Measurements from ENCODE around the gene CFAP91. TPM values are rescaled to one million over a fixed set of nuclear protein-coding genes. Genes with fewer than 3 reads are reported as not detected.
A peak's percentile ranks its signal among the peaks of the same experiment; 100 is the strongest.

Gene CFAP91
- total and polyA plus RNA-seq, 12 donors: 0.19 to 1.6 (median 0.49) TPM

GRCh38 chr3:119665954-119666559, 36.8 kb upstream of the CFAP91 start:
- WGBS, 2 donors: 63 to 73% methylated on average over 6 of the region's 6 CpGs
- H3K4me1 ChIP-seq: peaks cover 2 to 60% (median 41%) of the 10 kb centered on the region in 9 donors
- H3K27me3 ChIP-seq: no peaks in the 10 kb centered on the region
- peak in 7 of 8 donors; percentile 27 to 72 (median 55) for ATAC-seq
- no peak for DNase-seq
- H3K36me3 ChIP-seq: peaks cover 0 to 45% (median 4%) of the 10 kb centered on the region in 9 donors
- H3K9me3 ChIP-seq: no peaks in the 10 kb centered on the region
- TF ChIP-seq CTCF (IDR thresholded peaks at IDR 0.05): no peak
- peak overlapping the region in 8 of 10 donors; percentile 19 to 49 (median 36) for H3K4me3 ChIP-seq
- H3K27ac ChIP-seq: peak overlapping the region; percentile 72 to 98 (median 92)
- intact Hi-C loops (cut with DNase I): no loop called here

- no peak for TF ChIP-seq CTCF (IDR thresholded peaks at IDR 0.05)
- H3K4me1 ChIP-seq: peaks cover 3 to 57% (median 35%) of the 10 kb centered on the region in 9 donors
- H3K36me3 ChIP-seq: peaks cover 0 to 85% (median 17%) of the 10 kb centered on the region in 9 donors
- ATAC-seq (peak in 1 of 8 donors; percentile 8), DNase-seq (no peak)
- no peaks in the 10 kb centered on the region for H3K27me3 ChIP-seq
- intact Hi-C loops (cut with DNase I): loop anchor here in 7 of 10 donors (5.0 to 10.0 kb wide), 7 partner anchors 33 to 395 kb away; partner anchors contain the start of genes PLA1A (in 2 of the 7) and TIMMDC1 (in 1 of the 7)
- H3K4me3 ChIP-seq: no peak overlapping the region
- 87 to 88% methylated on average over 5 of the region's 5 CpGs for WGBS, 2 donors
- H3K9me3 ChIP-seq: no peaks in the 10 kb centered on the region
- H3K27ac ChIP-seq: peak overlapping the region in 9 of 10 donors; percentile 33 to 98 (median 58)
These were observed 32.8 kb upstream of the CFAP91 start for GRCh38 chr3:119669906-119670570.

GRCh38 chr3:119672776-119673175, 30.0 kb upstream of the CFAP91 start:
- peaks cover 0 to 76% (median 17%) of the 10 kb centered on the region in 9 donors for H3K36me3 ChIP-seq
- intact Hi-C loops (cut with DNase I): loop anchor here in 7 of 10 donors (5.0 to 10.0 kb wide), 7 partner anchors 35 to 398 kb away; partner anchors contain the start of genes PLA1A (in 2 of the 7) and TIMMDC1 (in 1 of the 7)
- 36 to 51% methylated on average over 2 of the region's 2 CpGs for WGBS, 2 donors
- H3K27me3 ChIP-seq: no peaks in the 10 kb centered on the region
- TF ChIP-seq CTCF (IDR thresholded peaks at IDR 0.05): no peak
- peak overlapping the region in 9 of 10 donors; percentile 25 to 98 (median 75) for H3K27ac ChIP-seq
- H3K4me3 ChIP-seq: peak overlapping the region in 1 of 10 donors; percentile 6
- peaks cover 3 to 62% (median 43%) of the 10 kb centered on the region in 9 donors for H3K4me1 ChIP-seq
- ATAC-seq (peak in 5 of 8 donors; percentile 2 to 37 (median 13)), DNase-seq (no peak)
- H3K9me3 ChIP-seq: no peaks in the 10 kb centered on the region

- H3K36me3 ChIP-seq: peaks cover 0 to 65% (median 17%) of the 10 kb centered on the region in 9 donors
- no peak overlapping the region for H3K4me3 ChIP-seq
- ATAC-seq (peak in 1 of 8 donors; percentile 19), DNase-seq (no peak)
- peaks cover 3 to 62% (median 45%) of the 10 kb centered on the region in 9 donors for H3K4me1 ChIP-seq
- no peak for TF ChIP-seq CTCF (IDR thresholded peaks at IDR 0.05)
- peak overlapping the region in 7 of 10 donors; percentile 54 to 98 (median 75) for H3K27ac ChIP-seq
- H3K9me3 ChIP-seq: no peaks in the 10 kb centered on the region
- intact Hi-C loops (cut with DNase I): loop anchor here in 7 of 10 donors (2.0 to 10.0 kb wide), 8 partner anchors 37 to 399 kb away; partner anchors contain the start of genes PLA1A (in 2 of the 7) and TIMMDC1 (in 1 of the 7)
- no peaks in the 10 kb centered on the region for H3K27me3 ChIP-seq
- WGBS, 2 donors: 77 to 87% methylated on average over 17 to 18 of the region's 18 CpGs
These were observed 28.9 kb upstream of the CFAP91 start for GRCh38 chr3:119673875-119674274.

All from heart right ventricle (tissue), 16 donors.